Left colon (tissue), 2 donors: ENCODE data around the gene STAT3. TPM values are rescaled to one million over a fixed set of nuclear protein-coding genes. Genes with fewer than 3 reads are reported as not detected.
"Not testable (repeated sequence)": the region's sequence is repeated elsewhere in the genome, so short reads cannot be mapped to it uniquely, and the experiment has no call there.

Experiments used
- ATAC-seq: fragments of 200-7000 bp; cut with Tn5 transposase; one replicate; pipeline ENCODE4 v1.9.1; 2020; ENCODE audit warnings: mild to moderate bottlenecking, moderate library complexity
- DNase-seq, 2 donors: peaks; one replicate each; pipeline ENCODE4 v3.0.0-alpha.2; 2020
- intact Hi-C, 2 donors: fragments of 100-400 bp; cut with DNase I in 1 of 2; cut with micrococcal nuclease in 1 of 2; formaldehyde crosslinking; loops; one replicate each; pipeline versions ENCODE4 v1.11.2 to v1.14.0; 2022; cut with DNase I, micrococcal nuclease
- total RNA-seq, 2 donors: library from RNA; stranded (reverse); fragmentation: NEBNext Ultra II Directional; extraction: Animal tissue kit (Norgen Biotek cat#: 25700); gene quantifications; one replicate each; pipeline ENCODE4 v1.2.1, GENCODE V29; 2021
- donor health status: DM: no; HTN: no; CAD: no.
- donor health status: DM: yes; HTN: yes; CAD: no.

Gene STAT3
- total RNA-seq, 2 donors from 2014 or later = 150 to 212 TPM

DNA sequence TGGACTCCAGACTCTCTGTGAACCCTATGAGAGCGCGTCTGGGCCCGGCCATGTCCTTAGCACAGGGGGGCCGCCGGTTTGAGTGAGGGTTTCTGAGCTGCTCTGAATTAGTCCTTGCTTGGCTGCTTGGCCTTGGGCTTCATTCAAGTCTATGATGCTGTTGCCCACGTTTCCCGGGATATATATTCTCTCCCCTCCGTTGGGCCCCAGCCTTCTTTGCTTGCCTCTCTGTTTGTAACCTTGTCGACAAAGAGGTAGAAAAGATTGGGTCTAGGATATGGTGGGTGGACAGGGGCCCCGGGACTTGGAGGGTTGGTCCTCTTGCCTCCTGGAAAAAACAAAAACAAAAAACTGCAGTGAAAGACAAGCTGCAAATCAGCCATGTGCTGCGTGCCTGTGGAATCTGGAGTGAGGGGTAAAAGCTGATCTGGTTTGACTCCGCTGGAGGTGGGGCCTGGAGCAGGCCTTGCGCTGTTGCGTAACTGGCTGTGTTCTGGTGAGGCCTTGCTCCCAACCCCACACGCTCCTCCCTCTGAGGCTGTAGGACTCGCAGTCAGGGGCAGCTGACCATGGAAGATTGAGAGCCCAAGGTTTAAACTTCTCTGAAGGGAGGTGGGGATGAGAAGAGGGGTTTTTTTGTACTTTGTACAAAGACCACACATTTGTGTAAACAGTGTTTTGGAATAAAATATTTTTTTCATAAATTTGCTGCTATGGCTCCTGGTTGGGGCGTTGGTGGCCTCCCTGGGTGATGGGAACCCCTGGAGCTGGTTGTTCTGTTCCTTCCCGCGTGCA lies 76.8 kb downstream of the STAT3 start:
- intact Hi-C loops = loop anchor here (10.0 kb wide), 2 partner anchors 93 to 213 kb away; no protein-coding TSS in a partner anchor
- ATAC-seq (peak; percentile 40), DNase-seq (peak; percentile 64 to 90)

DNA sequence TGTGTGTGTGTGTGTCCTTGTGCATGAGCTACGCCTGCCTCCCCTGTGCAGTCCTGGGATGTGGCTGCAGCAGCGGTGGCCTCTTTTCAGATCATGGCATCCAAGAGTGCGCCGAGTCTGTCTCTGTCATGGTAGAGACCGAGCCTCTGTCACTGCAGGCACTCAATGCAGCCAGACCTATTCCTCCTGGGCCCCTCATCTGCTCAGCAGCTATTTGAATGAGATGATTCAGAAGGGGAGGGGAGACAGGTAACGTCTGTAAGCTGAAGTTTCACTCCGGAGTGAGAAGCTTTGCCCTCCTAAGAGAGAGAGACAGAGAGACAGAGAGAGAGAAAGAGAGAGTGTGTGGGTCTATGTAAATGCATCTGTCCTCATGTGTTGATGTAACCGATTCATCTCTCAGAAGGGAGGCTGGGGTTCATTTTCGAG lies 77.4 kb downstream of the STAT3 start:
- ATAC-seq = no peak
- intact Hi-C loops = loop anchor here (10.0 kb wide), 2 partner anchors 94 to 214 kb away; no protein-coding TSS in a partner anchor
- DNase-seq = no peak

DNA sequence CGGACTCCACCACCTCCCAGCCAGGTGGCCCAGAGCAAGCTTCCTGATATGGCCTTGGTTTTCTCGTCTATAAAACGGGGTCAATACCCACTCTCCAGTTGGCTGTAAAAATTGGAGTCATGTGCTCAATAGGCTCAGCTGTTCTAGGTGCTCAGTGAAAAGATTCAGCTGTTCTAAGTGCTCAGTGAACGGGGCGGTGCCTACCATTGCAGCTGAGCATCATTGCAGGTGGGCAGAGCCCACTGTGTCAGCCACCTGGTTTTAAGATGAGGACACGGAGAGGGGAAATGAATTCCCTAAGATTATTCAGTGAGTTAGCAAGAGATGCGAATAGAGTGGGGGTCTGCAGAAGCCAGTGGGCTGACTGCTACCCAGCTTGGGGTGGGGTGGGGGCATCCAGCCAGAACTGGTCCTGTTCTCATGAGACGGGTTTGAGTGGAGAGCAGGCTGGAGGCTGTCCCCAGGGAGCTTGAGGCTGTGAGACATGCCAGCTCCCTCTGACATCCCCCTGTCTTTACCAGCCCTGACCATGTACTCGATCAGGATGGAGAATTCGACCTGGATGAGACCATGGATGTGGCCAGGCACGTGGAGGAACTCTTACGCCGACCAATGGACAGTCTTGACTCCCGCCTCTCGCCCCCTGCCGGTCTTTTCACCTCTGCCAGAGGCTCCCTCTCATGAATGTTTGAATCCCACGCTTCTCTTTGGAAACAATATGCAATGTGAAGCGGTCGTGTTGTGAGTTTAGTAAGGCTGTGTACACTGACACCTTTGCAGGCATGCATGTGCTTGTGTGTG lies 78.1 kb downstream of the STAT3 start:
- ATAC-seq (peak; percentile 2), DNase-seq (no peak)
- intact Hi-C loops = loop anchor here (10.0 kb wide), 2 partner anchors 95 to 215 kb away; no protein-coding TSS in a partner anchor

DNA sequence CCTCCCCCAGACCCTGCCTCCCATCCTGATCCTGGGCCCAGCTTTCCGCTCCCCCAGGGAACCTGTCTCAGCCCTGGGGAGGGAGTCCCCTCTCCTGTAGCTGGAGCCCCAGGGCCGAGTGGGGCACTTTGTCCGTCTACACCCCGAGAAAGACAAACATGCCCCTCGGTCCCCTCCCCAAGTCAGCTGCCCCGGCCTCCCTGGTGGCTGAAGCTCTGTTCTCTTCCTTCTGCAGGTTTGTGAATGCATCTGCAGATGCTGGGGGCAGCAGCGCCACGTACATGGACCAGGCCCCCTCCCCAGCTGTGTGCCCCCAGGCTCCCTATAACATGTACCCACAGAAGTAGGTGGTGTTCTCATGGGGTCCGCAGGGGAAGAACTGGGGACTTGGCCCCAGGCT lies 79.1 kb downstream of the STAT3 start:
- intact Hi-C loops = no loop called here
- ATAC-seq = no peak
- DNase-seq = no peak

DNA sequence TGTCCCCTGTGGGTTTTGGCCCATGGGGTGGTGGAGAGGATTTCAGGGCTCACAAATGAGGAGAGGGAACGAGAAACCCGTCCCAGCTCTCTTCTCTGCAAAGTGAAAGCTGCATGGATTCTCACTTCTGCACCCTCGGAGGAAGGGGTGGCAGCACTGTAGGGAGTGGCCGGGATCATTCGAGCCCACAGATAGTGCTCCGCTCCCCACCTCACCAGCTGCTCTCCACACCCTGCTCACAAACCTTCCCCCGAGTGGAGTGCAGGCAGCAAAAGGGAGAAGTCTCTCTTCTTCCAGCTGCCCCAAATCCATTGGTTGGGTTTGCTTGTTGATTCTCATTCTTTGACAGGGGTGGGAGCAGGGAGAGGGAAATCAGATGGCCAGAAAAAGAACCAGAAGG lies 79.8 kb downstream of the STAT3 start:
- intact Hi-C loops = no loop called here
- DNase-seq = no peak
- ATAC-seq = no peak

DNA sequence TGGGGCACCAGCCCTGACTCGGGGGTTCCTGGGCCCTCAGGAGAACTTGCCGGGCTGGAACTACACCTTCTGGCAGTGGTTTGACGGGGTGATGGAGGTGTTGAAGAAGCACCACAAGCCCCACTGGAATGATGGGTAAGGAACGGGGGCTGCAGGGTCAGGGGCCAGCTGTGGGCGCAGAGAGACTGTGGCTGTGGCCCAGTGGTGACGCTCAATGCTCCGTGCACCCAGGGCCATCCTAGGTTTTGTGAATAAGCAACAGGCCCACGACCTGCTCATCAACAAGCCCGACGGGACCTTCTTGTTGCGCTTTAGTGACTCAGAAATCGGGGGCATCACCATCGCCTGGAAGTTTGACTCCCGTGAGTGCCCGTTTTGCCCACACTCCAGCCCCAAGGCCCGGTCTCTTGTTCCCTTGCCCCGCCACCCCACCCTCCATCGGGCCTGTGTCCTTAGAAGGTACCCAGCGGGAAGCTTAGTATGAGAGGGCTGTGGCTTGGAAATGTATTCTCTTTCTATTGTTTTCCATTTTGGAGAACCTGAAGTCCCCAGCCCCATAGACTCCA lies 80.8 kb downstream of the STAT3 start:
- intact Hi-C loops = no loop called here
- DNase-seq (no peak), ATAC-seq (no peak)

DNA sequence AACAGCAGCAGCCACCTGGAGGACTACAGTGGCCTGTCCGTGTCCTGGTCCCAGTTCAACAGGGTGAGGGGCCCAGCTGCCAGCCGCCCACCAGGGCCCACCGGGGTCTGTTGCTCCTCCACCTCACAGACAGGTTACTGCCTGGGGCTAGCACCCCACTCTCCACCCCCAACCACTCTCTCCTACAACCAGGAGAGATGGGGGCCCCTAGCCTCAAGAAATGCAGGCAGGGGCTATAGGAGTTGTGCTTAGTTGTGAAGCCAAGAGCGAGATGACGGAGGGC lies 81.9 kb downstream of the STAT3 start:
- intact Hi-C loops = no loop called here
- DNase-seq (no peak), ATAC-seq (no peak)

DNA sequence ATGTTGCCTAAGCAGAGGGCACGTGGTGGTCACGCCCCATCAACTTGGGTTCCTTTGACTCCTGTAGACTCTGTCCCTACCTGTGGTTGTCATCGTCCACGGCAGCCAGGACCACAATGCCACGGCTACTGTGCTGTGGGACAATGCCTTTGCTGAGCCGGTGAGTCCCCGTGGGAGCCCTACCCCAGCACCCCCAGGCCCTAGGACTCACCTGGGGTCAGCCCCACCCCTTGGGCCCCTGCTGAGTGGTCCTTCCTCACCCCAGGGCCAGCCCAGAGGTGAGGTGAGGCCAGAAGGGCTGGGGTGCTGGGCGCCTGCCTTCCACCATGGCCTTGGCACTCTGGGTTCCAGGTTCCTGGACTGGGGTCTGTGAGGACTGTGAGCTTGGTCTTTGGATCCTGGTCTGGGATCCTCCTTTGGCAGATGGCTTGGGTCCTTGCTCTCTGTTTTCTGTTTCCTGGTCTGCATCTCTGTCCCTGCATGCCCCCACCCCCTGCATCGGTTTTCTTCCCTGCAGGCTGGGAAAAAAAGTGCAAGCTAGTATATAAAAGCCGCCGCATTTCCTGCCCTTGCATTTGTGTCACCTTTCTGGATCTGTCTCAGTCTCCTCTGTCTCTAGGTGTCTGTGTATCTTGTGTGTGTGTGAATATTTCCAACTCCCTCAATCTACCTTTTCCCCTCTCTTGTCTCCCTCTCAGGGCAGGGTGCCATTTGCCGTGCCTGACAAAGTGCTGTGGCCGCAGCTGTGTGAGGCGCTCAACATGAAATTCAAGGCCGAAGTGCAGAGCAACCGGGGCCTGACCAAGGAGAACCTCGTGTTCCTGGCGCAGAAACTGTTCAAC lies 82.5 kb downstream of the STAT3 start:
- no peak for DNase-seq
- intact Hi-C loops = no loop called here
- ATAC-seq = no peak

DNA sequence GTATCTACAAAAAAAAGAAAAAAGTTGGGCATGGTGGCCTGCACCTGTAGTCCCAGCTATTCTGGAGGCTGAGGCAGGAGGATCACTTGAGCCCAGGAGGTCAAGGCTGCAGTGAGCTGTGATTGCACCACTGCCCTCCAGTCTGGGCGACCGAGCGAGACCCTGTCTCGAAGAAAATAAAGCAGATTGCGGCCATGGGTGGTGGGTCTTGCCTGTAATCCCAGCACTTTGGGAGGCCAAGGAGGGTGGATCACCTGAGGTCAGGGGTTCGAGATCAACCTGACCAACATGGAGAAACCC lies 83.3 kb downstream of the STAT3 start:
- ATAC-seq, DNase-seq, intact Hi-C loops: not testable (repeated sequence)

DNA sequence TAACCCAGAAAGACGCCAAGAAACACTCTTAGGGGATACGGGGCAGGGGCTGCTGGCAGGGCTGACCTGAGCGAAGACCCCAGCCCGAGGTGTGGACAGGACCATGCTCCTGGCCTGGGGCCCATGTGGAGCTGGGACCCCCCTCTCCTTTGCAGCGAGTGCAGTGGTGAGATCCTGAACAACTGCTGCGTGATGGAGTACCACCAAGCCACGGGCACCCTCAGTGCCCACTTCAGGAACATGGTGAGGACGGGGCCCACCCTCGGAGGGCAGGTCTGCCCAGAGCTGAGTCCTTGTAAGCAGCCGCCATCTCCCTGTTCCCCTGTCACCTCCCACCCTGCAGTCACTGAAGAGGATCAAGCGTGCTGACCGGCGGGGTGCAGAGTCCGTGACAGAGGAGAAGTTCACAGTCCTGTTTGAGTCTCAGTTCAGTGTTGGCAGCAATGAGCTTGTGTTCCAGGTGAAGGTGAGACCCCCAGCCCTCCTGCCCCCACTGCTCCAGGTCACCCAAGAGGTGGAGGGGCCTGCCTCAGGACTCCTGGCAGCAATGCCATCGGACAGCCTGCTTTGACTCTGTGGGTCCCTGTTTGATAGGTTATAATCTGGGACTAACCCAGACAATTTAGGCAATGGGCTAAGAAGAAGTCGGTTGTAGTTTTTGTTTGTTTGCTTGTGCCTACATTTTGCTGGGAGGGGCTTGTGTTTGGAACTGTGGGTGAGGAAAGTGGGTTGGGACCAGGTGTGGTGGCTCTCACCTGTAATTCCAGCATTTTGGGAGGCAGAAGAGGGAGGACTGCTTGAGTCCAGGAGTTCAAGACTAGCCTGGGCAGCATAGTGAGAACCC lies 83.8 kb downstream of the STAT3 start:
- intact Hi-C loops = no loop called here
- ATAC-seq (no peak), DNase-seq (no peak)

DNA sequence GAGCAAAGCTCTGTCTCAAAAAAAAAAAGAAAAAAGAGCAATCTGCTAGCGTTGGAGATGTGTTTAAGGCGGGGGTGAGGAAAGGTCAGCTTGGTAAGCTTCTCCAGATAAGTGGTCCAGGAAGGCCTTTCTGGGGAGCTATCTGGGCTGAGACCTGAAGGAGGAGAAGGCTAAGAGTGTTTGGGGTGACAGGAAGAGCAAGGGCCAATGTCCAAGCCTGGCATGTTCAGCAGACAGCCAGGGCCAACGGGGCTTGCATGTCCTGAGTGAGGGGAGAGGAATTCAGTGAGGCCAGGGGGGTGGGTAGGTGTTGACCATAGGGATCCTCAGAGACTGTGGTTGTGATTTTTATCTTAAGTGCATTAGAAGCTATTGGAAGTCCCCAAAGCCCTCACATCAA lies 84.5 kb downstream of the STAT3 start:
- DNase-seq (no peak), ATAC-seq (no peak)
- intact Hi-C loops = no loop called here

DNA sequence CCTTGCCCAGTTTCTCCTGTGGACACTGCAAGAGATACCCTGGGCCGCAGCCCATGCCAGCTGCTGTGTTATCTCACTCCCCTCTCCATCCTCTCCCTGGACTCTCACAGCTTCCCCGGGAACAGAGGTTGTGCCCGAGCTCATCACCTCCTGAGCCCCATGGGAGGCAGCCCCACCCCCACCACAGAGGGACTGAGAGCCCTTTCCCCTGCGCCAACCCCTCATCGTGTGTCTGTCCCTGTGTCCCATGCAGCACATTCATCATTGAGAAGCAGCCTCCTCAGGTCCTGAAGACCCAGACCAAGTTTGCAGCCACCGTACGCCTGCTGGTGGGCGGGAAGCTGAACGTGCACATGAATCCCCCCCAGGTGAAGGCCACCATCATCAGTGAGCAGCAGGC lies 87.2 kb downstream of the STAT3 start:
- ATAC-seq (no peak), DNase-seq (no peak)
- intact Hi-C loops = no loop called here

DNA sequence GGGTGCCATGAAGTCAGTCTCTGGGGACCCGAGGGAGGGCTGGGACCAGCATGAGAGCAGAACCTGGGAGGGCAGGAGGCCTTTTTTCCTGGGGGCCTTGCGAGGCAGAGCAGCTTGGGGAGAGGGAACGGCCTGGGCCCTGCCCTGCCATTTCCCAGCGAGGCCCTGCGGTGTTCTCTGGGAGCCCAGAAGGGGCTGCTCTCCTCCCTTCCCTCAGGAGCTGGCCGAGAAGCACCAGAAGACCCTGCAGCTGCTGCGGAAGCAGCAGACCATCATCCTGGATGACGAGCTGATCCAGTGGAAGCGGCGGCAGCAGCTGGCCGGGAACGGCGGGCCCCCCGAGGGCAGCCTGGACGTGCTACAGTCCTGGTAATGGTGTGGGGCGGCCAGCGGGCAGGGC lies 88.3 kb downstream of the STAT3 start:
- intact Hi-C loops, DNase-seq, ATAC-seq: not testable (repeated sequence)

DNA sequence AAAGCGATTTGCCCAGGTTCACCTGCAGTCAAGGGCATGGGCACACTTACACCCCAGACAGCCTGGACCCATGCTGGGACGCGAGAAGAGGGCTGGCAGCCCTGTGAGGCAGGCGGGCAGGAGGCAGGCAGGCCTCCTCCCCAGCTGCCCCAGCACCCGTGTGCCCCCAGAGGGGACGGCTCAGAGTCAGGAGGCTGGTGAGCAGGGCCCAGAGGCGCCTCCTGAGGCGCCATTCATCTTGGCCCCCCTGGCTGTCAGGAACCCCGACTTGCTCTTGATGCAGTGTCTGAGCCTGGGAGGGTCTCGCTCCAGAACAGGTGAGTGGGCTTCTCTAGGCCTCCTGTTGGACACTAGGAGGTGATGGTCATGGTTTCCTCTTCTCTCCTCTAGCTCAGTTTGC lies 88.9 kb downstream of the STAT3 start:
- intact Hi-C loops, DNase-seq, ATAC-seq: not testable (repeated sequence)

DNA sequence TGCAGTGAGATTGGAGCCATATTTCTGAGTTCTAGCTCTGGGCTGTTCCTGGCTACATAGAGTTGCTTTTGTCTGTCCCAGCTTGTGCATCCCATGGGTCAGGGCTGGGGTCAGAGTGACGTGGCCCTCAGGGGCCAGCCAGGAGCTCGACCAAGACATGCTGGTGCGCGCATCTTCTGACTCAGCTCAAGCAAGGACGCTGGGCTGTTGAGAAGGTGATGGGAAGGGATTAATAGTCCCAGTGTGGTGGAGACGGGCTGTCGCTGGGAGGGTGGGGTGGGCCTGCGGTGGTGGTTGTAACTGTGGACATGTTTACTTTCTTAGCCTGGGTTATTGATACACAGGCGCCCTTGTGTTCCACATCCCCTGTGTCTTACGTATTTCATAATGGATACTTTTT lies 90.5 kb downstream of the STAT3 start:
- intact Hi-C loops, DNase-seq, ATAC-seq: not testable (repeated sequence)

DNA sequence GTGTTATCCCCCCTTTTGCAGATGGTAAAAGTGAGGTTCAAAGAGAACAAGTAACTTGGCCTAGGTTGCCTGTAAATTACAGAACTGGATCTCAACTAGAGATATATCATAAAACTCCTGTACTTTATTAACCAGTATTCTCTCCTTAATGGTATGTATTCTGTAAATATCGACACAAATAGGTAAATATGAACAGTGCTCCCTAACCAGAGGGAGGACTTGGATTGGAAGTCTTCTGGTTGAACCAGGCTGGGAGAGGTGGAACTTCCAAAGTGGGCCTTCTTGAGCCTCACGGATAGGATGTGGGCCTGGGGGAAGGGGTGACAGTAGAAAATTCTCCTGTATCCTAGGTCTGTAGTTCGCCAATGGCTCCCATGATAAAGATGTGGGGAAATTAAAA lies 92.2 kb downstream of the STAT3 start:
- DNase-seq (no peak), ATAC-seq (no peak)

DNA sequence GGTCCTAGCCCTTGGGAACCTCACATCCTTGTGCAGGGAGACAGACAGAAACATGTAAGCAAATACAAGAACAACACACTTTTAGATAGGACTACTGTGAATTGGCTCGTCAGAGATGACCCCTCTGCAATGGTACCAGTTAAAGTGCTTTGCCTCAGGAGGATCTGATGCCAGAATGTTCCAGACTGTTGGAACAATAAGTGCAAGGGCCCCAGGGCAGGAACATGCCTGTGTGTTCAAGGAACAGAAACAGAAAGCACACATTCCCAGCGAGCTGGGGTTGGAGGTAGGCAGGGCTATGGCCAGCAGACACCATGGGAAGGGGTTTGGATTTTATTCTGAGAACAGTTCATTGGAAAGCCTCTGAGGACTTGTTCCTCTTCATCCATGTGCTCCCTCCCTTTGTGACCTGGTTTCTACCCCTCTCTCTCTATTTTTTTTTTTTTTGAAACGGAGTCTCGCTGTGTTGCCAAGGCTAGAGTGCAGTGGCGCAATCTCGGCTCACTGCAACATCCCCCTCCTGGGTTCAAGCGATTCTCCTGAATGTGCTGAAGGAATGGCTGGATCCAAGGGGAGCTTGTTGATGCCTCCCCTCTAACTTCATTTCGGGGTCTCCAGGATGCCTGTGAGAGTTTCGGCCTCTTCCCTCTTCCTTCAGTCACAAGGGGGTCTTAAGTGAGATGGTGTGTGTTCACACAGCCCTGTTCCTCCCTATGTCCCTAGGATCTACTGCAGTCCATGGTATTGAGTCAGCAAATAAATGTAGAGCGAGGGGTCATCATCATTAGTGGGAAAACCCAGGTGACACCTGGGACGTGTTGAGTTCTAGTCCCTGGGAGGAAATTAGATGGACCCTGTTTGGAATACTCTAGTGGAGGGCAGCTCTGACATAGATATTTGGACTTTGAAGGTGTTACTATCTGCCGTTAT lies 93.5 kb downstream of the STAT3 start:
- DNase-seq (no peak), ATAC-seq (no peak)
- intact Hi-C loops = no loop called here

More for the DNA sequence above, 92.2 kb downstream of the STAT3 start:
- intact Hi-C loops = no loop called here
